HPDE6-E6E7 (cell line): ENCODE data around the gene DAPP1.

Experiments
- DNase-seq: peaks from one replicate; pipeline ENCODE4 v3.0.0; 2011; ENCODE audit warnings: missing footprints; ENCODE audit errors: extremely low spot score

The DAPP1 gene

DNA sequence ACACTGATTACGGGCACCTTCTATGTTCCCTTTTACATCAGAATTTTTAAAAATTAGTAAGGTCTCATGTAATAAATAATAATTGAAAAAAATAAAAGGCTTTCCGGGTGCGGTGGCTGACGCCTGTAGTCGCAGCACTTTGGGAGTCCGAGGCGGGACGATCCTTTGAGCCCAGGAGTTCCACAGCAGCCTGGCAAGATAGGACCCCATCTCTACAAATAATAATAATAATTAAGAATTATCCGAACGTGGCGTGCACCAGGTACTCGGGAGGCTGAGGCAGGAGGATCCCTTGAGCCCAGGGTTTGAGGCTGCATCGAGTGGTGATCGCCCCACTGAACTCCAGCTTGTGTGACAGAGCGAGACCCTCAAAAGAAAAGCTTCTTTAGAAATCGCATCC lies 78.4 kb downstream of the DAPP1 start:
- no peak for DNase-seq

DNA sequence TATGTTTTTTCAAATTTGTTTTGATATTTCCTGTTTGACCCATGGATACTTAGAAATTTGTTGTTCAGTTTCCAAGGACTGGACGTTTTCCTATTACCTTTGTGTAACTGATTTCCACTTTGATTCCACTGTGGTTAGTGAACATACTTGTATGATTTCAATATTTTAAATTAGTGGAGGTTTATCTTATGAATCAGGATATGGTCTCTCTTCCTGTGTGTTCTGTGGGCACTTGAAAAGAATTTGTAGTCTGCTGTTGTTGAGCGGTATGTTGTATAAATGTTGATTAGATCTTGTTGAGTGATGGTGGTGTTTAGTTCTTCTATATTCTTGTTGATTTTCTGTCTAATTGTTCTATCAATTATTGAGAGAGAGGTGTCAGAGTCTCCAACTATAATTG lies 98.8 kb downstream of the DAPP1 start:
- DNase-seq: no peak

DNA sequence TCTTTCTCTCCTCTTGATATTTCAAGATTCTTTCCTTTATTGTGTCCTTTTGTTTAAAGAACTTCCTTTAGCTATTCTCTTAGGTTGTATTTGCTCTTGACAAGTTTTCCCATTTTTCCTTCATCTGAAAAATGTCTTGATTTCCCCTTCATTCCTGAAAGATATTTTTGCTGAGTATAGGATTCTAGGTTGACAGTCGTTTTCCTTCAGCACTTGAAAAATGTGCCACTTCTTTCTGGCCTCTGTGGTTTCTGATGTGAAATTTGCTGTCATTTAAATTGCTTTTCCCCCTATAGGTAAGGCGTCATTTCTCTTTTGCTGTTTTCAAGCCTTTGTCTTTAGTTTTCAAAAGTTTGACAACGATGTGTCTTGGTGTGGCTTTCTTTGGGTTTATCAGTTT lies 100.9 kb downstream of the DAPP1 start:
- DNase-seq: no peak

DNA sequence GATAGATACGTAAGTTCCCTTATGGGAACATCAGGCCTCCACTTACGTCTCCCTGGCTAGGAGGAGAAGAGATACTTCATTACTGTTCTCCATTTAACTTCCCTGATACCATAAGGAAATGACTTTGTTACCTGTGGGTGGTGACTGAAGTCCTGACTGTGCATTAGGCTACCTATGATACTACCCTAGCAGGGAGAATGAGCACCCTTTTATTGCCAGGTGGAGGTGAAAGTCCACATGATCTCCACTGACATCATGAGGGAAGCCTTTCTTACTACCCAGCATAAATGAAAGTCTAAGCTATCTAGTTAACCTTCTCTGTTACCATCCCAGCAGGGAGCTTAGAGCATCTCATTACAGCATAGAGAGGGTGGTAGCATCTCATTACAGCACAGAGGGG lies 102.0 kb downstream of the DAPP1 start:
- no peak for DNase-seq
